ENCODE results near the gene SPEM3.

The SPEM3 gene

DNA sequence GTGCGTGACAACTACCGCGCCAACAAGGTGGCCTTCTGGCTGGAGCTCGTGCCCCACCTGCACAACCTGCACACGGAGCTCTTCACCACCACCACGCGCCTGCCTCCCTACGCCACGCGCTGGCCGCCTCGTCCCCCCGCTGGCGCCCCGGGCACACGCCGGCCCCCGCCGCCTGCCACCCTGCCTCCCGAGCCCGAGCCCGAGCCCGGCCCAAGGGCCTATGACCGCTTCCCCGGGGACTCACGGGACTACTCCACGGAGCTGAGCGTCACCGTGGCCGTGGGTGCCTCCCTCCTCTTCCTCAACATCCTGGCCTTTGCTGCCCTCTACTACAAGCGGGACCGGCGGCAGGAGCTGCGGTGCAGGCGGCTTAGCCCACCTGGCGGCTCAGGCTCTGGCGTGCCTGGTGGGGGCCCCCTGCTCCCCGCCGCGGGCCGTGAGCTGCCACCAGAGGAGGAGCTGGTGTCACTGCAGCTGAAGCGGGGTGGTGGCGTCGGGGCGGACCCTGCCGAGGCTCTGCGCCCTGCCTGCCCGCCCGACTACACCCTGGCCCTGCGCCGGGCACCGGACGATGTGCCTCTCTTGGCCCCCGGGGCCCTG is 11.5 kb upstream of the SPEM3 start:
- H3K4me3 ChIP-seq (ENCODE audit: low read depth, low read length), result no peak overlapping the region
- no peaks in the 10 kb centered on the region for H3K9me3 ChIP-seq
- no peak for DNase-seq
- H3K27me3 ChIP-seq, result no peaks in the 10 kb centered on the region
- H3K4me1 ChIP-seq, result no peaks in the 10 kb centered on the region
- TF ChIP-seq, protein P1, sequence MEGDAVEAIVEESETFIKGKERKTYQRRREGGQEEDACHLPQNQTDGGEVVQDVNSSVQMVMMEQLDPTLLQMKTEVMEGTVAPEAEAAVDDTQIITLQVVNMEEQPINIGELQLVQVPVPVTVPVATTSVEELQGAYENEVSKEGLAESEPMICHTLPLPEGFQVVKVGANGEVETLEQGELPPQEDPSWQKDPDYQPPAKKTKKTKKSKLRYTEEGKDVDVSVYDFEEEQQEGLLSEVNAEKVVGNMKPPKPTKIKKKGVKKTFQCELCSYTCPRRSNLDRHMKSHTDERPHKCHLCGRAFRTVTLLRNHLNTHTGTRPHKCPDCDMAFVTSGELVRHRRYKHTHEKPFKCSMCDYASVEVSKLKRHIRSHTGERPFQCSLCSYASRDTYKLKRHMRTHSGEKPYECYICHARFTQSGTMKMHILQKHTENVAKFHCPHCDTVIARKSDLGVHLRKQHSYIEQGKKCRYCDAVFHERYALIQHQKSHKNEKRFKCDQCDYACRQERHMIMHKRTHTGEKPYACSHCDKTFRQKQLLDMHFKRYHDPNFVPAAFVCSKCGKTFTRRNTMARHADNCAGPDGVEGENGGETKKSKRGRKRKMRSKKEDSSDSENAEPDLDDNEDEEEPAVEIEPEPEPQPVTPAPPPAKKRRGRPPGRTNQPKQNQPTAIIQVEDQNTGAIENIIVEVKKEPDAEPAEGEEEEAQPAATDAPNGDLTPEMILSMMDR (IDR thresholded peaks at IDR 0.05; ENCODE audit: low read depth, low read length), result no peak
- H3K36me3 ChIP-seq, result no peaks in the 10 kb centered on the region

DNA sequence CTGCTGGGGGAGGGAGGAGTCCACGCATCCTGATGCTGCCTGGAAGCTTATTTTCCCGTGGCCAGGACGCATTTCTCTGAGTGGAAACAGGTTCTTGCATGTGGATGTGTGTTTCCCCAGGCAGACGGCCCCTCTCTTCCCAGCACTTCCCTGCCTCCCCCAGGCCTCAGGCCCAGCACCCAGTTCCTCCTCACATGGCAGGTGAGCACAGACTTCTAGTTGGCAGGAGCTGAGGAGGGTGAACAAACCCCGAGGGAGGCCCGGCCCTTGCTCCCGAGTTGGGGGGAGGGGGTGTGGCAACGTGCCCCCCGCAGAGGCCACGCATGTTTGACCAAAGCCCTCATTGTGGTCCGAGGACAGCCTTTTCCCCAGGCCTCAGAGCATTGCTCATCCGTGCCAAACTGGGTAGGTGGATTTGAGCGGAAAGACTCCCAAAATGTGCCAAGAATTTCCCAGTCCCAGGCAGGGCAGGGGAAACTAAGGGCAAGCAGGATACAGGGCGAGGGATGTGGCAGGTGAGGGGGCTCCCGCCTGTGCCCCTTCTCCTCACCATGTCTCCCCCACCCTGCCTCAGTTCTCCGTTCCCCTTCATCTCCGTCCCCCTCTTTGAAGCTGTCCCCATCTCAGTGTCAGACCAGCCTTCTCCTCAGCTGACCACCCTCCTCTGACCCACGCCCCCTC is 10.0 kb upstream of the SPEM3 start:
- TF ChIP-seq, protein P1 (IDR thresholded peaks at IDR 0.05; ENCODE audit: low read depth, low read length), result no peak
- no peaks in the 10 kb centered on the region for H3K4me1 ChIP-seq
- H3K27me3 ChIP-seq, result no peaks in the 10 kb centered on the region
- DNase-seq, result no peak
- H3K9me3 ChIP-seq, result no peaks in the 10 kb centered on the region
- no peak overlapping the region for H3K4me3 ChIP-seq (ENCODE audit: low read depth, low read length)
- no peaks in the 10 kb centered on the region for H3K36me3 ChIP-seq

DNA sequence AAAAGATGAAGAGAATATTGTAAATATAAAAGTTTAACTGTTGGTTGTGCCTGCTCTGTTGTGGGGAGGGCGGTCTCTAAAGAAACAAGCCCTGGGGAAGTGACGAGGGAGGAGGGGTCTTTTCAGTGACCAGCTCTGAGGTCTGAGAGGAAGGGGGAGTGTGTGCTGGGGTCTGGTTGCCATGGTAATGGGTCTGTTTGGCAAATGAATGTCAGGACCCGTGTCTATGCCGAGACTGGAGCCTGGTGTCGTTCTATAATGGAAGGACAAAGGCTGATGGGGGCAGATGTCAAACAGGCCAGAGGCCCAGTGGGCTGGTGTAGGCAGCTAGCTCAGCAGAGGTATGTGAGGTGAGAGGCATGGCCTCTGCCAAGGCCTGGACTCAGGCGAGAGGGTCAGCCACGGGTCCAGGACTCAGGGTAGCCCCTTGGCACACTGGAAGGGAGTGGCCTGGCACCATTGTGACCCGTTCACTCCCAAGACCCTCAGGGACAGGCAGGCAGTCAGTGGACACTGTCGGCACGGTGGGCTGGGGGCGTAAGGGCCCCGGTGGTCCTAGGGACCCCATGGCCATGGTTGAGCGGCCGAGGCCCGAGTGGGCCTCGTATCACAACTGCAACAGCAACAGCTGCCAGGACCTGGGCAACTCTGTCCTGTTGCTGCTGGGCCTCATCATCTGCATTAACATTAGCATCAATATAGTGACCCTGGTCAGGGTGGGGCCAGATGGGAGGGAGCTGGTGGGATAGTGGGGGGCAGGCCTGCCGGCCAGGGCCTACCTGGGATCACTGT is 8.6 kb upstream of the SPEM3 start, which contains the start of gene SPEM1:
SPEM1 (plus strand) TSS at position 506 of the 792 bp plus-strand sequence; CDS start at position 567, 61 bp downstream.
- DNase-seq, result no peak
- Histone ChIP-seq H3K27me3 (no peaks in the 10 kb centered on the region), H3K4me3 (ENCODE audit: low read depth, low read length) (no peak within 1 kb of the TSS), H3K4me1 (no peaks in the 10 kb centered on the region), H3K9me3 (no peaks in the 10 kb centered on the region), H3K36me3 (no peaks in the 10 kb centered on the region)
- TF ChIP-seq, protein P1 (IDR thresholded peaks at IDR 0.05; ENCODE audit: low read depth, low read length), result no peak

DNA sequence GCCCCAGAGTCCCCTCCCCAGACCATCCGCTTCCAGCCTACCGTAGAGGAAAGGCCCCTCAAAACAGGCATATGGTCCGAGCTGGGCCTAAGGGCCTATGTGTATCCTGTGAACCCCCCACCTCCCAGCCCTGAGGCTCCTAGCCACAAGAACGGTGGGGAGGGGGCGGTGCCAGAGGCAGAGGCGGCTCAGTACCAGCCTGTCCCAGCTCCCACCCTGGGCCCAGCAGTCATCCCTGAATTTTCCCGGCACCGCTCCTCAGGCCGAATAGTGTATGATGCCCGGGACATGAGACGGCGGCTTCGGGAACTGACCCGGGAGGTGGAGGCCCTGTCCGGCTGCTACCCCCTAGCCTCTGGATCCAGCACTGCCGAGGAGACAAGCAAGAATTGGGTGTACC is 7.5 kb upstream of the SPEM3 start:
- no peaks in the 10 kb centered on the region for H3K9me3 ChIP-seq
- TF ChIP-seq, protein P1 (IDR thresholded peaks at IDR 0.05; ENCODE audit: low read depth, low read length), result no peak
- H3K27me3 ChIP-seq, result no peaks in the 10 kb centered on the region
- no peak for DNase-seq
- H3K36me3 ChIP-seq, result no peaks in the 10 kb centered on the region
- no peaks in the 10 kb centered on the region for H3K4me1 ChIP-seq
- no peak overlapping the region for H3K4me3 ChIP-seq (ENCODE audit: low read depth, low read length)

DNA sequence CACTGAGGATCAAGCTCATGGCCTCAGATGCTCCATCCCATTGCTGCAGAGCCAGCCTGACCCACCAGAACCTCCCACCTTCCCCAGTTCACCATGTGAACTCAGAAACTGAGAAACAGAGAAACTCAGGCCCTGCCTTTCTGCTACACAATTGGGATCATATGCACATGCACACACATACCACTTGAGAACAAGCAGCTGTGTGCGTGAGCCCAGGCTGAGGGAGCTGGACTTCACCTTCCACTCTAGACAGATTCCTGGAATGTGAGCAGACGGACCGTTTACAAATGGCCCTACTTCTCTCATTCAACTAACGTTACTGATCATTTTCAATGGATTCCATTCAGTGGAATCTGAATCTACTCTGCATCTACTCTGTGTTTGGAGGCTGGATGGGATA is 5.0 kb upstream of the SPEM3 start:
- H3K4me1 ChIP-seq, result no peaks in the 10 kb centered on the region
- no peaks in the 10 kb centered on the region for H3K36me3 ChIP-seq
- H3K27me3 ChIP-seq, result no peaks in the 10 kb centered on the region
- no peak for DNase-seq
- no peaks in the 10 kb centered on the region for H3K9me3 ChIP-seq
- H3K4me3 ChIP-seq (ENCODE audit: low read depth, low read length), result no peak overlapping the region
- TF ChIP-seq, protein P1 (IDR thresholded peaks at IDR 0.05; ENCODE audit: low read depth, low read length), result no peak

Data from BE2C (cell line).